Fibroblast of skin of right quadriceps (primary cell): ENCODE data around the gene COL1A1.
A peak's percentile ranks its signal among the peaks of the same experiment; 100 is the strongest.

ENCODE experiments used
- DNase-seq: peaks from one replicate; pipeline ENCODE4 v3.0.0-alpha.2; 2013

Gene COL1A1

DNA sequence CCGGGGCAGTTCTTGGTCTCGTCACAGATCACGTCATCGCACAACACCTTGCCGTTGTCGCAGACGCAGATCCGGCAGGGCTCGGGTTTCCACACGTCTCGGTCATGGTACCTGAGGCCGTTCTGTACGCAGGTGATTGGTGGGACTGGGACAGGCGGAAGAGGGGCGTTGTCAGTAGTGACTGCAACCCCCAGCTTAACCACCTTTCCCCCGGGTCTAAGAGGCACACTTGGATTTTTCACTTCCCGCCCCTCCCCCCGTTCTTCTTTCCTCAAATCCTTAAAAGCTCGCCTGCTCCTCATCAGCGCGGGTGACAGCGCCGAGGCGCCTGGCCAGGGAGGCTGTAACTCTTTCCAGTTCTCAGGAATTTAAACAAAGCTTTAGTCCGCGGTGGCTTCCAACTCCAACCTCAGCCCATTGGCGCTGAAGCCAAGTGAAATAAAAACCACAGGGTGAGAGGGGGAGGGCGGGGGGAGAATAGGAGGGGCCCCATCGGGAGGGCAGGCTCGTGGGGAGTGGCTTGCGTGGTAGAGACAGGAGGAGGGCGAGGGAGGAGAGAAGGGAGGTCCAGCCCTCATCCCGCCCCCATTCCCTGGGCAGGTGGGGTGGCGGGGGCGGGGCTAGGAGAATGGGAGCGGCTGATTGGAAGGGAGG lies 1.5 kb downstream of the COL1A1 start:
- DNase-seq: peak; percentile 95

DNA sequence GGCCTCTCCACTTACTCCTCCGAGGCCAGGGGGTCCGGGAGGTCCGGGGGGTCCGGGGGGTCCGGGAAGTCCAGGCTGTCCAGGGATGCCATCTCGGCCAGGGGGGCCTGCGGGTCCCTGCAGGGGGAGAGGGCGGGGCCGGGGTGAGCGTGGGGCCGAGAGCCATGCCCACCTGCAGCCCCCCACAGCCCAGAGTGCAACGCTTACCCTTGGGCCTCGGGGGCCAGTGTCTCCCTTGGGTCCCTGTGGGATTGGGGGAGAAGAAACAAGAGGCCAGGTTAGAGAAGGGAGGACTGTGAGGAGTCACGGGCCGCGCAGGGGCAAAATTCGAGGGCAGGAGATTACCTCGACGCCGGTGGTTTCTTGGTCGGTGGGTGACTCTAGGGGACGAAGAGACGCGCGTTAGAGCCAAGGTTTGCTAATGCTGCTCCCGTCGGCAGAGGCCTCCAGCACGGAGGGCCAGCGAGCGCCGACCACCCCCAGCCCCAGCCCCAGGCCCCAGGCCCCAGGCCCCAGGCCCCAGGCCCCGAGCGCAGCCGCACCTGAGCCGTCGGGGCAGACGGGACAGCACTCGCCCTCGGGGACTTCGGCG lies 2.1 kb downstream of the COL1A1 start:
- peak; percentile 53 for DNase-seq

DNA sequence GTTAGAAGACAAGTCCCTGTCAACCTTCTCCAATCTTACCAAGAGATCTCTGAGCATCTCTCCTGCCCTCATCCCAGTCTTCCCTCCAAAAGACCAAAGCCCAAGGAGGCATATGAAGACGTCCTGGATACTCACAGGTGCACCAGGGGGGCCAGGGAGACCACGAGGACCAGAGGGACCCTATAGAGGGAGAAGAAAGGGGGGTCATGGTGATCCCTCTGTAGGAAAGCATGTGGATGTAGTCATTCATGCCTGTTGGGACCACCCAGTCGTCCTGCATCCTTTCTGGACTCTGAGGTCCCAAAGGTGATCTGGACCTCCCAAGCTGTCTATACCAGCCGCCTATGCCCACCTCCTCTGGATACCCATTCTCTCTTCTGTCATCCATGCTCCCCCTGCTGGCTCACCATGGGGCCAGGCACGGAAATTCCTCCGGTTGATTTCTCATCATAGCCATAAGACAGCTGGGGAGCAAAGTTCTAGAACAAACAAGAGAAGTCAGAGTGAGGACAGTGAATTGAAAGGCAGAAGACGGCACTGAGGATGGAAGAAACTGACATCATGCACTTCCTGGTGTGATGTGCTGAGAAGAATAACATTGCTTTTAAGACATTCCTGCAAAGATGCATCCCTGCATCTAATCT lies 3.3 kb downstream of the COL1A1 start:
- peak; percentile 60 for DNase-seq

DNA sequence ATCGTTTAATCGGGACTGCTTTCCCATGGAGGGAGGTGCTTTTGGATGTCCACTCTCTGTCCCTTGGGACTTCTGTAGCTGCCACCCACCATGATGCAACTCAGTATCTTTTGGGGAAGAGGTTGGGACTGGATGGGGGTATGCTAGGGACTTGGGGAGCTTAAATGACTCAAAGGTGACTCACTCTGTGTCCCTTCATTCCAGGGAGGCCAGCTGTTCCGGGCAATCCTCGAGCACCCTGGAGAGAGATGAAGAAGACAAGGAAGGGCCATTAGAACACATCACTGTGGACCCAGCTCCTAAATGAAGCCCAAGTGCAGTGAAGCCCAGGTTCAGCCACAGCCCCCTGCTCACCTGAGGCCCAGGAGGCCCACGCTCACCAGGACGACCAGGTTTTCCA lies 4.6 kb downstream of the COL1A1 start:
- peak; percentile 91 for DNase-seq

DNA sequence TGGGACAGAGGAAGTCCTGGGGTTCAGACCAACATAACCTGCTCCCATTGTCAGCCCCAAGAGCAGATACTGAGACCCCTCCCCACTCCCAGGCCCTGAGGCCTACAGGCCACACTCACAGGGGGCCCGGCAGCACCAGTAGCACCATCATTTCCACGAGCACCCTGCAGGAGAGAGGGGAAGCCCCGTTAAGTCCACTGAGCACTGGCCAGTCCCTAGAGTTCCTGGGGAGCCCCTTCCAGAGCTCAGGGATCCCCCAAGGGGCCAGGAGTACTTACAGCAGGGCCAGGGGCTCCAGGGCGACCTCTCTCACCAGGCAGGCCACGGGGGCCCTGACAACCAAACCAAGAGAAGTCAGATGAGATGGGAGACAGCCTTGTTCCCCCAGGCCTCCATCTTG lies 5.4 kb downstream of the COL1A1 start:
- DNase-seq: no peak

DNA sequence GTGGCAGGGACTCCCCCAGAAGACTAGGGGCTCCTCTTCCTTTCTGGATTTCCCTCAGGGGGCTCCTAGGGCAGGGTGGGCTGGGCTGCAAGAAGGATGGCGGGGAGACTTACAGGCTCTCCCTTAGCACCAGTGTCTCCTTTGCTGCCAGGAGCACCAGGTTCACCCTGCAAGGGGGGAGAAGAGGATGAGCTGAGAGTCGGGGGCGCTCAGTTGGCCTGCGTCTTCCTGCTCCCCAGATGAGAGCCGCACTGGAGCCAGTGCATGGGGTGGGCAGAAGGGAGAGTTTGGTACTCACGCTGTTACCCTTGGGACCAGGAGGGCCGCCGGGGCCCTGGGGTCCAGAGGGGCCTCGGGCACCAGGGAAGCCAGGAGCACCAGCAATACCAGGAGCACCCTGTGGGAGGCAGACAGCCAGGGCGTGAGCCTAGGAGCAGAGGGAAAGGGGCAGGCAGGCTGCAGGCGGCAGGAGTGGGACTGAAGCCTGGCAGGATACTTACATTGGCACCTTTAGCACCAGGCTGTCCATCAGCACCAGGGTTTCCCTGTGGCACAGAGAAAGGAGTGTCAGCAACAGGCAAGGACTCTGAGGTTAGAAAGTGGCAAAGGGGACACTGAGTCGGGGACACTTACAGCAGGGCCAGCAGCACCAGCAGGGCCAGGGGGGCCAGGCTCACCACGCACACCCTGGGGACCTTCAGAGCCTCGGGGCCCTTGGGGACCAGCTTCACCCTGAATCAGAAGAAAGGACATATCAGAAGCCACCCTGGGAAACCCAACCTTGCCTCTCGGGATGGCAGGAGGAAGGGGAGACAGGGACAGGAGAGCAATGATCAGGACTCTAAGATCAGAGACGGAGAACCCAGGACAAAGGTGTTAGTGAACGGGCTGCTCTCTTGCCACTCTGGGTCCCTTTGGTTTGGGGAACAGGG lies 6.2 kb downstream of the COL1A1 start:
- peak; percentile 71 for DNase-seq

DNA sequence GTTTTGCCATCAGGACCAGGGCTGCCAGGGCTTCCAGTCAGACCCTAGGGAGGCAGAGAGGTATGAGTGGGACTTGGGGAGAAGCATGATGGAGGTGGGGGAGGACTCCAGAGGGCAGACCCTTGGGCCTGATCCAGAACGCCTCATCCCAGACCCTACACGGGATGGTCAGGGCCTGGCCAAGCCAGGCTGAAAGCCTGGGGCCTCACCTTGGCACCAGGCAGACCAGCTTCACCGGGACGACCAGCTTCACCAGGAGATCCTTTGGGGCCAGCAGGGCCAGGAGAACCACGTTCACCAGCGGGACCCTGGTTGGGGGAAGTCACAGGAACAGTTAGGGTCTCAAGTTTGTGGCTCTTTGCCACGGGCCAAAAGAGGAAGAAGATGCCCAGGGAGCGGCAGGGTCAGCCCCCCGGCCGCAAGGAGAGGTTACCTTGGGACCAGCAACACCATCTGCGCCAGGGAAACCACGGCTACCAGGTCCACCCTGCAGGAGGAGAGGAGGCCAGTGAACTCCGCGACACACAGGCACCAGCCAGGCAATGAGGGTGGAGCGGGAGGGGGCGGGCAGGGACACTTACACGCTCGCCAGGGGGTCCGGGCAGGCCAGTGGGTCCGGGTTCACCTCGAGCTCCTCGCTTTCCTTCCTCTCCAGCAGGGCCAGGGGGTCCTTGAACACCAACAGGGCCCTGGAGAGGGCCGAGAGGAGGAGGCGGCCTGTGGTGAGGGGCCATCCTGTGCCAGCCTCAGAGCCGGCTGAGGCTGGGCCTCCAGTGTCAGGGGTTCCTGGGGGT lies 7.1 kb downstream of the COL1A1 start:
- peak; percentile 46 for DNase-seq

DNA sequence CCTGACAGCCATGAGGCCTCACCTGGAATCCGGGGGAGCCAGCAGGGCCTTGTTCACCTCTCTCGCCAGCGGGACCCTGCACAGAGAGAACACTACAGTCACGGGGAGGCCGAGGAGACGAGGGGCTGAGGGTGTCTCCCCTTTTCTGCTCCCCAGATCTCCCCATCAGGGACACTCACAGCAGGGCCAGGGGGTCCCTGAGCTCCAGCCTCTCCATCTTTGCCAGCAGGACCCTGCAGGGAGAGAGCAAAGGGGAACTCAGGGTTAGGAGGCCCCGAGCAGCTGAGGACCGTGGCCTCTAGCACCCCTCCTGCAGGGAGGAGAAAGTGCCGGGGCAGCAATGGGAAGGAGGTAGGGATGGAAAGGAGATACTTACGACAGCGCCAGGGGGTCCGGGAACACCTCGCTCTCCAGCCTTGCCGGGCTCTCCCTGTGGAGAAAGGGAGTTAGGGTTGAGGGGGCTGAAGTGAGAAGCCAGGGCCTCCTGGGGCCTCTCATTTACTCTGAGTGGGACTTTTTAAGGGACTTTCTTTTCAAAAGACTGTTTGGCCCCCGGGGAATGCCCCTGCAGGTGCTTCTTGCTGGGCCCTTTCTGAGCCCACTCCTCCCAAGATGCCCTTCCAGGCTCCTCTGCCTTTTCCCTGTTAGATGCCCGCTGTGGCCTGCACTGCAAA lies 8.7 kb downstream of the COL1A1 start:
- DNase-seq: peak; percentile 62

DNA sequence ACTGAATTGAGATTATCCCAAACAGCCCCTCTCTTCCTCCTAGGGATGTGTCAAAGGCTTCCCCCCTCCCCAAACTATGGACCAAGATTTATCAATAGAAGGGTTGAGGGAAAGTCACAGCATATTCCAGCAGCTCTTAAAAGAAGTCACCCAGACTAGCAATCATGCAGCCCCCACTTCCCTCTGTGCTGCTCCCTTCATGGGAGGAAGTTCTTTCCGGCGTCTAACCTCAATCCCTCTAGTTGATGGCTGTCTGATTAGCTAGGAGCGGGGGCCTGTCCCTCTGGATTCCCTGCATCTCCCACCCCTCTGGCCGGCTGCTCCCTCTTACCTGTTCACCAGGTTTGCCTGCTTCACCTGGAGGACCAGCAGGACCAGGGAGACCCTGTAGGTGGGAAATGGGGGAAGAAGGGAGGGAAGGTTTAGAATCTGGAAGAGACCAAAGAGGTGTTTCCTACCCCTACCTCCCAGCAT lies 9.2 kb downstream of the COL1A1 start:
- DNase-seq: no peak

DNA sequence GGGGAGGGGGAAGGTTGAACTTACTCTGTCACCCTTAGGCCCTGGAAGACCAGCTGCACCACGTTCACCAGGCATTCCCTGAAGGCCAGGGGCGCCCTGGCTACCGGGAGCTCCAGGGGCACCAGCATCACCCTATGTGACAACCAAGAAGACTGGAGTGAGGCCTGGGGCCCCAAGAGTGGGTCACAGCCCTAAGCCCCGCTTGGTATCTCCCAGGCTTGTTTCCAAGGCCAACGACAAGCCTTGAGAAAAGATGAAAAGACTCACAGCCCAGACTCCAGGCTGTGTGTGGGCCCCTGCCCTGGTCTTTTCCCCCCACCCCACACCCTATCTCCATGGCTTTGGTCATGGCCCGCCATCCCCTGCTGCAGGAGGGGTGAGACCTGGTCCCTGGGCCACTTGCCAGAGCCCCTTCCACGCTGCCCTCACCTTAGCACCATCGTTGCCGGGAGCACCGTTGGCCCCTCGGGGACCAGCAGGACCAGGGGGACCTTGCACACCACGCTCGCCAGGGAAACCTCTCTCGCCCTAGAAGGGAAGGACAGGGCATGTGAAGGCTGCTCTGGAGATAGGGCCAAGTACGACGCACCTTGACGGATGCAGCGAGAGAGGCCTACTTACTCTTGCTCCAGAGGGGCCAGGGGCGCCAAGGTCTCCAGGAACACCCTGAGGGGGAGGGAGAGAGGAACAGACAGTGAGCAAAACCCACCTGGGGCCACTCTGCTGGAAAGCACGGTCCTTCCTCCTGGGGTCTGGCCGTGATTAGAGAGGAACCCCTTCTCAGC lies 9.9 kb downstream of the COL1A1 start:
- peak; percentile 69 for DNase-seq

DNA sequence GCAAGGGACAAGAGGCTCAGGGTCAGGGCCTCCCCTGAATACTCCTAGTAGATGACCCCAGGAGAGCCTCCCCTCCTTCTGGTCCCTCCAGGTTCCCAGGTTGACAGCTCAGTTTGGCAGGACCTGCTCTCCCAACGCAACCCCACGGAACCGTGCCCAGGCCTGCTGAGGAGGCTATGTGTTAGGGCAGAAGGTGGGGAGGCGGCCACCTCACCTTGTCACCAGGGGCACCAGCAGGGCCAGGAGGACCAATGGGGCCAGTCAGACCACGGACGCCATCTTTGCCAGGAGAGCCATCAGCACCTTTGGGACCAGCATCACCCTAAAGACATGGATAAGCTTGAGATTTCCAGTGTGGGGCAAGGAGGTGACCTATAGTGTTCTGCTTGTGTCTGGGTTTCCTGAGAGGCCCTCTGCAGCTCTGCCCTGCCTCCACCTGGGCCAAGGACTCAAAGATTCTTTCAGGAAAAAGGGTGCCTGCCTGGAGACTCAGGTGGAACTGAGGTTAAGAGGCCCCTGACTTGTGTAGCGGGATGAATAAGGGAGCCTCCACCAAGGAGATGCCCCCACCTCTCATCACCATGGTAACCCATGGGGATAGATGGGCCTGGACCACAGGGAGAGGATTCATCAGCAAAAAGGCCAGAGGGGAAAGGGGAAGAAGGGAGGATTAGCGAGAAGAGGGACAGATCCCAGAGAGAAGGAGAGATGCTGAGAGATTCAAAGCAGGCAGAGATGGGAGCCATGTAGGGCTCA lies 10.7 kb downstream of the COL1A1 start:
- peak; percentile 77 for DNase-seq

DNA sequence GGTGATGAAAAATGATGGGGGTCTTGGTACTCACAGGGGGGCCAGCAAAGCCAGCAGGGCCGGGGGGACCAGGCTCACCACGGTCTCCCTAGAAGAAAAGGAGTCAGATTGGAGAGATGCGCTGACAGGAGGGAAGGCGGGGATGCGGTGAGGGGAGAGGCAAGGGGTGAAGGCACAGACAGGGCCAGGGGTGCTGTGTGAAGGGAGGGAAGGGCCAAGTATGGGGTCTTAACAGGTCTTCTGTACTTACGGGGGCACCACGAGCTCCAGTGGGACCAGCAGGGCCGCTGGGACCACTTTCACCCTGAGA lies 11.2 kb downstream of the COL1A1 start:
- DNase-seq: no peak

DNA sequence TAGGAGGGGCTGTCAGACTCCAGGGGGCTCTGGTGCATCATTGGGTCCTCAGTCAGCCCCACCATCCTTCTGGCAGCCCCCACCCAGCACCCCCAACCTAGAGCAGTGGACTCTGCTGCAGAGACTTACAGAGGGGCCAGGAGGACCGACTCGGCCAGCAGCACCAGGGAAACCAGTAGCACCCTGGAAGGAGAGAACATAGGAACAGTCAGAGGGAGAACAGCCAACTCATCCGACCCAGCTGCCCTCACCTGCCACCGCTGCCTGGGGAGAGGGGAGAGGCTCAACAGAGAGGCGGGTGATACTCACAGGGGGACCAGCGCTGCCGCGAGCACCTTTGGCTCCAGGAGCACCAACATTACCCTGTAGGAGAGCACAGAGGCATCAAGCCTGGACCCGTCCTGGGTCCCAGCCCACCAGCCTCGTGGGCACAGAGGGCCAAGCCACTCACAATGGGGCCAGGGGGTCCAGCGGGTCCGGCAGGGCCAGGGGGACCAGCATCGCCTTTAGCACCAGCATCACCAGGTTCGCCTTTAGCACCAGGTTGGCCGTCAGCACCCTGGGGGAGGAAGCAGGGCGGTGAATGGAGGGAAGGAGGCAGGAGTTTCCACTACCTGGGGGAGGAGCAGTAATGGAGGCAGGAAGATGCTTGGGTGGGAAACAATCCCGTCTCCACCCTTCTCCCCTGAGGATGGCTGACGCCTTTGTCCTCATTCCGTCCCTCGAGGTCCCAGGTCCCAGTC lies 11.7 kb downstream of the COL1A1 start:
- DNase-seq: peak; percentile 70

DNA sequence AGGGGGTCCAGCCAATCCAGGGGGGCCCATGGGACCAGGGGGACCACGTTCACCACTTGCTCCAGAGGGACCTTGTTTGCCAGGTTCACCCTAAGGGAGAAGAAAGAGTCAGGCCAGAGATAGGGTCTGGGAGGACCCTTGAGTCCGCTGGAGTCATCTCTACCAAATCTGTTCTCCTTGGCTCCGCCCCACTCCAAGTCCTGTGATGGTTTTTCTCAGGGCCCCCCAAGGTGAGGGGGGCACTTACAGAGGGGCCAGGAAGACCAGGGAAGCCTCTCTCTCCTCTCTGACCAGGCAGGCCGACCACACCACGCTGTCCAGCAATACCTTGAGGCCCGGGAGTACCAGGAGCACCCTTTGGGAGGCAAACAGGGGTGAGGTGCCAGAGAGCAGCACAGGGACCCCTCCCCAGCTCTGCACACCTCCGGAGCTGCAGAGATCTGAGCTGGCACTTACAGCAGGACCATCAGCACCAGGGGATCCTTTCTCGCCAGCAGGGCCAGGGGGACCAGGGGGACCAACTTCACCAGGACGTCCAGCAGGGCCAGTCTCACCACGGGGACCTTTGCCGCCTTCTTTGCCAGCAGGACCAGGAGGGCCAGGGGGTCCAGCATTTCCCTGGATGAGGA lies 12.4 kb downstream of the COL1A1 start:
- peak; percentile 74 for DNase-seq

DNA sequence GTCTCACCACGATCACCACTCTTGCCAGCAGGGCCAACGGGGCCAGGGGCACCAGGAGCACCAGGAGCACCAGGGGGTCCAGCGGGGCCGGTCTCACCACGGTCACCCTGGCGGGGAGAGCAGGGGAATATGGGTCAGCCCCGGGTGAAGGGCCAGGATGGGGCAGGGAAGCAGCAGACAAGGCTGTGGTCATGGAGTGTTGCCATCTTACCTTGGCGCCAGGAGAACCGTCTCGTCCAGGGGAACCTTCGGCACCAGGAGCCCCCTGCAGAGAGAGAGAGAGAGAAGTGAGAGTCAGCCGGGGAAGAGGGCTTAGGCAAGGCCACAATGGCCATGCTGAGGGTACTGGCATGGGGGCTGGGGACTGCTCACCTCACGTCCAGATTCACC lies 12.9 kb downstream of the COL1A1 start:
- peak; percentile 69 for DNase-seq

DNA sequence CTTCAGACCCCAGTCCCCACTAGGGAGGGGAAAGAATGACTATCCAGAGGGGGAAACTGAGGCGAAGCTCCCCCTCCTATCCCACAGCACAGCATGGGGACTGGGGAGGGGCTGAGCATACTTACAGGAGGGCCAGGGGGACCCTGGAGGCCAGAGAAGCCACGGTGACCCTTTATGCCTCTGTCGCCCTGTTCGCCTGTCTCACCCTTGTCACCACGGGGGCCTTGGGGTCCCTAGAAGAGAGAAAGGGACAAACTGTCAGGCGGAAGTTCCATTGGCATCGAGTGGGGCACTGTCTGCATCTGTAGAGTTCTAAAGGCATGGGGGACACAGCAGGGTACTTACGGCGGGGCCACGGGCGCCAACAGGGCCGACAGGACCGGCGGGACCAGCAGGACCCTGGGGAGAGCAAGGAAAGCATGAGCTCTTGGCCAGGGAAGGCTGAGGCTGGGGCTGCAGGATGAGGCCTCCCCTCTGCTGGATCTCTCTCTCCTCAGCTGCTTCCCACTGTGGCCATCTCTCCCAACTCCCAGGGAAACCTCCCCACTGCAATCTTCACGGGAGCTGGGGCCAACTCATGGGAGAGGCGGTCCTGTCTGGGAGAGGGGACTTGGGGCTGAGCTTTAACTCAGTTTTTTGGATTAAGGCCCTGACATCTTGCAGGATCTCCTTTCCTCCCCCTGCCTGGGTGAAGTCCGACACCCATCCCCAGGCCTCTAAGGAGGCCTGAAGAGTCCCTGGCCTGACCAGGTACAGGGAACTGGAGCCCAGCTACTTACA lies 13.5 kb downstream of the COL1A1 start:
- DNase-seq: peak; percentile 77

DNA sequence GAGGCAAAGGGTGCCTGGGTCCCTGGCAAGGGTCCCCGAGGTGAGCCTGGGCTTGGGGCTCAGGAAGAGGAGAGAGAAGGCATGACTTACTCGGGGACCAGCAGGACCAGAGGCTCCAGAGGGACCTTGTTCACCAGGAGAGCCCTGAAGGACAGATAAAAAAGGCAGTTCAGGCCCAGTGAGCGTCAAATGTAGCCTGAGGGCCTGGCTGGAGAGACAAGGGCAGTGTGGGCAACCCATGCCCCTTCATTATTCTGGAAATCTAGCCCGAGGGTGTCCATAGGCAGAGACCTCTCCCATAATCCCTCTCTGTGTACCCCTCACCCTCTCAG lies 14.1 kb downstream of the COL1A1 start:
- no peak for DNase-seq

DNA sequence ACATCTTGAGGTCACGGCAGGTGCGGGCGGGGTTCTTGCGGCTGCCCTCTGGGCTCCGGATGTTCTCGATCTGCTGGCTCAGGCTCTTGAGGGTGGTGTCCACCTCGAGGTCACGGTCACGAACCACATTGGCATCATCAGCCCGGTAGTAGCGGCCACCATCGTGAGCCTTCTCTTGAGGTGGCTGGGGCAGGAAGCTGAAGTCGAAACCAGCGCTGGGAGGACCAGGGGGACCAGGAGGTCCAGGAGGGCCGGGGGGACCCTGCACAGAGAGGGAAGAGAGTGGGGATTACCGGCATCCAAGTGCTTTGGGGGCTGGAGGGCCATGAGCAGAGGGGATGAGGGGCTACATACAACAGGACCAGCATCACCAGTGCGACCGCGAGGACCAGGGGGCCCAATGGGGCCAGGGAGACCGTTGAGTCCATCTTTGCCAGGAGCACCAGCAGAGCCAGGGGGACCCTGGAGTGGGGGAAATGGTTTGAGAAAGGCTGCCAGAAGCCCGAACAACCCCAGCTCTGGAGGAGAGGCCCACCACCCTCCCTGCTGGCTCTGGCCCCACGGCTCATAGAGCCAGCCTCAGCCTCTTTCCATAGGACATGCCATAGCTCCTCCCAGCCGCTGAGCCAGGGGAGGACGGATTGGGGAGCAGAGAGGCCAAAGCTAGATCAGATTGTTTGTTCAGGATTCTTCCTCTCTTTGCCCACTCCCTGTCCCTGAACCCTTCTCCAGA lies 14.6 kb downstream of the COL1A1 start:
- DNase-seq: peak; percentile 80
